ENCODE measurements around the gene SLC5A2. TPM values are rescaled to one million over a fixed set of nuclear protein-coding genes. Genes with fewer than 3 reads are reported as not detected.
"Not testable (repeated sequence)": the region's sequence is repeated elsewhere in the genome, so short reads cannot be mapped to it uniquely, and the experiment has no call there.

SLC5A2 gene
- not detected in 2 replicates for total RNA-seq

GRCh38 chr16:31483081-31483480, at the start of gene SLC5A2:
TSS of gene SLC5A2 (plus strand) at chr16:31483123. CDS start at chr16:31483137, 14 bp downstream.
- intact Hi-C loops (cut with micrococcal nuclease) = no loop called here
- Mint-ChIP-seq H3K4me3 (no peak within 1 kb of the TSS), H3K9me3 (no peaks in the 10 kb centered on the region), H3K27me3 (peaks cover 39% of the 10 kb centered on the region), H3K36me3 (ENCODE audit: low read depth) (no peaks in the 10 kb centered on the region), H3K4me1 (peaks cover 2% of the 10 kb centered on the region), H3K27ac (no peak within 1 kb of the TSS)
- no peak for DNase-seq

GRCh38 chr16:31435341-31436220, 47.3 kb upstream of the SLC5A2 start:
- intact Hi-C loops (cut with micrococcal nuclease) = no loop called here
- peaks cover 2% of the 10 kb centered on the region for H3K27me3 Mint-ChIP-seq
- peaks cover 17% of the 10 kb centered on the region for H3K4me1 Mint-ChIP-seq
- no peak overlapping the region for H3K4me3 Mint-ChIP-seq
- H3K9me3 Mint-ChIP-seq = no peaks in the 10 kb centered on the region
- no peaks in the 10 kb centered on the region for H3K36me3 Mint-ChIP-seq (ENCODE audit: low read depth)
- no peak for DNase-seq
- H3K27ac Mint-ChIP-seq = peak overlapping the region; percentile 5

GRCh38 chr16:31436221-31437045, 46.5 kb upstream of the SLC5A2 start:
- intact Hi-C loops (cut with micrococcal nuclease) = no loop called here
- Mint-ChIP-seq H3K9me3 (no peaks in the 10 kb centered on the region), H3K36me3 (ENCODE audit: low read depth) (no peaks in the 10 kb centered on the region), H3K4me1 (peaks cover 14% of the 10 kb centered on the region), H3K27ac (no peak overlapping the region), H3K27me3 (peaks cover 2% of the 10 kb centered on the region), H3K4me3 (no peak overlapping the region)
- DNase-seq = no peak

- H3K9me3 Mint-ChIP-seq = no peaks in the 10 kb centered on the region
- H3K36me3 Mint-ChIP-seq (ENCODE audit: low read depth) = no peaks in the 10 kb centered on the region
- H3K27ac Mint-ChIP-seq = no peak overlapping the region
- peaks cover 5% of the 10 kb centered on the region for H3K27me3 Mint-ChIP-seq
- H3K4me3 Mint-ChIP-seq = no peak overlapping the region
- intact Hi-C loops (cut with micrococcal nuclease) = no loop called here
- DNase-seq = no peak
- H3K4me1 Mint-ChIP-seq = peaks cover 21% of the 10 kb centered on the region
These were observed 44.5 kb upstream of the SLC5A2 start for GRCh38 chr16:31438414-31438813.

- H3K36me3 Mint-ChIP-seq (ENCODE audit: low read depth); intact Hi-C loops (cut with micrococcal nuclease); H3K27me3 Mint-ChIP-seq; H3K4me3 Mint-ChIP-seq; H3K9me3 Mint-ChIP-seq; H3K27ac Mint-ChIP-seq; DNase-seq: not testable (repeated sequence)
- H3K4me1 Mint-ChIP-seq = peaks cover 21% of the 10 kb centered on the region
These were observed 43.9 kb upstream of the SLC5A2 start for GRCh38 chr16:31439023-31439422.

GRCh38 chr16:31439519-31439918, 43.4 kb upstream of the SLC5A2 start:
- H3K27me3 Mint-ChIP-seq = peaks cover 5% of the 10 kb centered on the region
- H3K4me3 Mint-ChIP-seq = no peak overlapping the region
- intact Hi-C loops (cut with micrococcal nuclease) = no loop called here
- H3K9me3 Mint-ChIP-seq = no peaks in the 10 kb centered on the region
- H3K27ac Mint-ChIP-seq = peak overlapping the region; percentile 20
- H3K36me3 Mint-ChIP-seq (ENCODE audit: low read depth) = no peaks in the 10 kb centered on the region
- peaks cover 21% of the 10 kb centered on the region for H3K4me1 Mint-ChIP-seq
- DNase-seq = no peak

- Mint-ChIP-seq H3K36me3 (ENCODE audit: low read depth) (no peaks in the 10 kb centered on the region), H3K27me3 (peaks cover 5% of the 10 kb centered on the region), H3K27ac (no peak overlapping the region), H3K4me1 (peaks cover 21% of the 10 kb centered on the region), H3K4me3 (no peak overlapping the region), H3K9me3 (no peaks in the 10 kb centered on the region)
- DNase-seq = no peak
- intact Hi-C loops (cut with micrococcal nuclease) = loop anchor here (5.0 kb wide), 1 partner anchor 453 kb away; the partner anchor contains the start of gene HSD3B7
These were observed 42.3 kb upstream of the SLC5A2 start for GRCh38 chr16:31440516-31441184.

GRCh38 chr16:31441956-31442355, 41.0 kb upstream of the SLC5A2 start:
- Mint-ChIP-seq H3K27me3 (peaks cover 5% of the 10 kb centered on the region), H3K4me1 (peaks cover 24% of the 10 kb centered on the region), H3K4me3 (peak overlapping the region; percentile 98), H3K27ac (peak overlapping the region; percentile 79), H3K36me3 (ENCODE audit: low read depth) (peaks cover 3% of the 10 kb centered on the region), H3K9me3 (no peaks in the 10 kb centered on the region)
- no peak for DNase-seq
- intact Hi-C loops (cut with micrococcal nuclease) = loop anchor here (2.0 to 5.0 kb wide), 2 partner anchors 239 to 455 kb away; partner anchors contain the start of genes HSD3B7 and PYCARD

GRCh38 chr16:31445931-31446330, 37.0 kb upstream of the SLC5A2 start:
- H3K27me3 Mint-ChIP-seq; H3K36me3 Mint-ChIP-seq (ENCODE audit: low read depth); intact Hi-C loops (cut with micrococcal nuclease); H3K27ac Mint-ChIP-seq; DNase-seq; H3K9me3 Mint-ChIP-seq; H3K4me3 Mint-ChIP-seq: not testable (repeated sequence)
- H3K4me1 Mint-ChIP-seq = peaks cover 11% of the 10 kb centered on the region

- H3K9me3 Mint-ChIP-seq = no peaks in the 10 kb centered on the region
- intact Hi-C loops (cut with micrococcal nuclease) = loop anchor here (10.0 kb wide), 1 partner anchor 346 kb away; the partner anchor contains the start of gene BCKDK
- peaks cover 21% of the 10 kb centered on the region for H3K4me1 Mint-ChIP-seq
- no peak overlapping the region for H3K4me3 Mint-ChIP-seq
- peaks cover 10% of the 10 kb centered on the region for H3K36me3 Mint-ChIP-seq (ENCODE audit: low read depth)
- no peak overlapping the region for H3K27ac Mint-ChIP-seq
- no peaks in the 10 kb centered on the region for H3K27me3 Mint-ChIP-seq
- no peak for DNase-seq
These were observed 31.7 kb upstream of the SLC5A2 start for GRCh38 chr16:31451201-31451600.

- Mint-ChIP-seq H3K36me3 (ENCODE audit: low read depth) (peaks cover 12% of the 10 kb centered on the region), H3K4me1 (peaks cover 23% of the 10 kb centered on the region), H3K27me3 (no peaks in the 10 kb centered on the region), H3K27ac (no peak overlapping the region), H3K9me3 (no peaks in the 10 kb centered on the region), H3K4me3 (no peak overlapping the region)
- intact Hi-C loops (cut with micrococcal nuclease) = loop anchor here (10.0 kb wide), 1 partner anchor 347 kb away; the partner anchor contains the start of gene BCKDK
- peak; percentile 57 for DNase-seq
These were observed 31.1 kb upstream of the SLC5A2 start for GRCh38 chr16:31451681-31452351.

GRCh38 chr16:31452631-31453106, 30.3 kb upstream of the SLC5A2 start:
- H3K9me3 Mint-ChIP-seq = no peaks in the 10 kb centered on the region
- intact Hi-C loops (cut with micrococcal nuclease) = loop anchor here (10.0 kb wide), 1 partner anchor 348 kb away; the partner anchor contains the start of gene BCKDK
- H3K4me3 Mint-ChIP-seq = no peak overlapping the region

More at GRCh38 chr16:31452631-31453106, 30.3 kb upstream of the SLC5A2 start:
- peaks cover 15% of the 10 kb centered on the region for H3K36me3 Mint-ChIP-seq (ENCODE audit: low read depth)
- H3K4me1 Mint-ChIP-seq = peaks cover 23% of the 10 kb centered on the region
- no peaks in the 10 kb centered on the region for H3K27me3 Mint-ChIP-seq
- DNase-seq = peak; percentile 53
- H3K27ac Mint-ChIP-seq = no peak overlapping the region

All from activated CD4-positive, alpha-beta T cell treated with anti-CD3 and anti-CD28 coated beads, Interleukin-2, amount 10 ng/mL, durations not matched to agents 24 days and 14 days (primary cell).